HG03025 (cell line): ENCODE data around the gene TRPM2.

Source experiments
- ATAC-seq: cut with Tn5 transposase; IDR thresholded peaks from one replicate; pipeline ENCODE4 v1.9.1; 2021; ENCODE audit warnings: mild to moderate bottlenecking, moderate library complexity; ENCODE audit not compliant: unreplicated experiment, low FRiP score

Gene TRPM2

GRCh38 chr21:44370786-44371410, 17.5 kb downstream of the TRPM2 start:
- ATAC-seq = no peak

- no peak for ATAC-seq
Observed at GRCh38 chr21:44371596-44371995, 18.2 kb downstream of the TRPM2 start.

DNA sequence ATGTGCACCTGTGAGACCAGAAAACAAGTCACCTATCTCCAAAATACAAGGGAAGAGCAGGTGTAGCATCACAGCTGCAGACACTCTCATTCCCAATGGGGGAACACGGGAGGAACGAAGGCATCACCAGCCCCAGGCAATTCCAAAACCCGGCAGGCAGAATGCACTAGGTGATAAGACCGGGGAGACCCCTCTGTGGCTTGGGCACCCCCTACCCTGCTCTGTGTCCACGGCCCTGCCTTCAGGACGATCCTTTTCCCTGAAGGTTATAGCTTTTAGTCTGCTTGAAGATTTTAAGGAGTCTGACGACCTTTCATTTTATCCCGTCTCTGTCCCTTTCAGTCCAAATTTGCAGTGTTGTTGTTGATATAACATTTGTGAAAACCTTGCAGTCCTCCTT, 19.2 kb downstream of the TRPM2 start:
- no peak for ATAC-seq

DNA sequence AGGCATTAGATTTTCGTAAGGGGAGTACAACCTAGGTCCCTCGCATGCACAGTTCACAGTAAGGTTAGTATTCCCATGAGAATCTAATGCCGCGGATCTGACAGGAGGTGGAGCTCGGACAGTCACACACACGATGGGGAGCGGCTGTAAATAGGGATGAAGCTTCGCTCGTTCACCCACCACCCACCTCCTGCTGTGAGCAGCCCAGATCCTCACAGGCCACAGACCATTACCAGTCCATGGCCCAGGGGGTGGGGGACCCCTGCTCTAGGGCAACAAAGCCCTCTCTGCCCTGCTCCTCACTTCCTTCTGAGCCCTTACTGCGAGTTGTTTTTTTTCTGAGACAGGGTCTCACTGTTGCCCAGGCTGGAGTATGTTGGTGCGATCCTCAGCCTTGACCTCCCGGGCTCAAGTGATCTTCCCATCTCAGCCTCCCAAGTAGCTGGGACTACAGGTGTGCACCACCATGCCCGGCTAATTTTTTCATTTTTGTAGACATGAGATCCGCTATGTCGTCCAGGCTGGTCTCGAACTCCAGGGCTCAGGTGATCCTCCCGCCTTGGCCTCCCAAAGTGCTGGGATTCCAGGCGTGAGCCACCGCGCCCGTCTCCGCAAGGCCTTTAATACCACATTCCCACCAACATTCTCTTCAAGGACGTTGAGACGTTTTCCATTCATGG, 21.3 kb downstream of the TRPM2 start:
- ATAC-seq = no peak

DNA sequence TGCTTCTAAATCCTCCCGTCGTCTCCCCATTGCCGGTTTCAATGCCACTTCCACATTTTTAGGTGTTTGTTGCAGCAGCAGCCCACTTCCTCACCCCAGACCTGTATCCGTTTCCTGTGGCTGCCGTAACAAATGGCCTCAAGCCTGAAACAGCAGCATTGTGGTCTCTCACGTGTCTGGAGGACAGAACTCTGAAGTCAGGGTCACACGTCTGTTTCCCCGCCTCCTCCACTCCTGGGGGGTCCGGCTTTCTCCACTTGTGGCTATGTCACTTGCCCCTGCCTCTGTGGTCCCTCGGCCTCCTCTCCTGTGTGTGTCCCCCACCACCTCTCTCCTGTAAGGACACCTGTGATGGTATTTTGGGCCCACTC, 21.8 kb downstream of the TRPM2 start:
- ATAC-seq = no peak

GRCh38 chr21:44375761-44376241, 22.4 kb downstream of the TRPM2 start:
- no peak for ATAC-seq

- ATAC-seq = no peak
Observed at GRCh38 chr21:44376606-44377005, 23.2 kb downstream of the TRPM2 start.

GRCh38 chr21:44377201-44377921, 23.9 kb downstream of the TRPM2 start:
- no peak for ATAC-seq

- ATAC-seq = no peak
Observed at GRCh38 chr21:44377922-44378645, 24.7 kb downstream of the TRPM2 start.

- ATAC-seq = no peak
Observed at GRCh38 chr21:44378646-44379514, 25.5 kb downstream of the TRPM2 start.

GRCh38 chr21:44379515-44379848, 26.1 kb downstream of the TRPM2 start:
- no peak for ATAC-seq

DNA sequence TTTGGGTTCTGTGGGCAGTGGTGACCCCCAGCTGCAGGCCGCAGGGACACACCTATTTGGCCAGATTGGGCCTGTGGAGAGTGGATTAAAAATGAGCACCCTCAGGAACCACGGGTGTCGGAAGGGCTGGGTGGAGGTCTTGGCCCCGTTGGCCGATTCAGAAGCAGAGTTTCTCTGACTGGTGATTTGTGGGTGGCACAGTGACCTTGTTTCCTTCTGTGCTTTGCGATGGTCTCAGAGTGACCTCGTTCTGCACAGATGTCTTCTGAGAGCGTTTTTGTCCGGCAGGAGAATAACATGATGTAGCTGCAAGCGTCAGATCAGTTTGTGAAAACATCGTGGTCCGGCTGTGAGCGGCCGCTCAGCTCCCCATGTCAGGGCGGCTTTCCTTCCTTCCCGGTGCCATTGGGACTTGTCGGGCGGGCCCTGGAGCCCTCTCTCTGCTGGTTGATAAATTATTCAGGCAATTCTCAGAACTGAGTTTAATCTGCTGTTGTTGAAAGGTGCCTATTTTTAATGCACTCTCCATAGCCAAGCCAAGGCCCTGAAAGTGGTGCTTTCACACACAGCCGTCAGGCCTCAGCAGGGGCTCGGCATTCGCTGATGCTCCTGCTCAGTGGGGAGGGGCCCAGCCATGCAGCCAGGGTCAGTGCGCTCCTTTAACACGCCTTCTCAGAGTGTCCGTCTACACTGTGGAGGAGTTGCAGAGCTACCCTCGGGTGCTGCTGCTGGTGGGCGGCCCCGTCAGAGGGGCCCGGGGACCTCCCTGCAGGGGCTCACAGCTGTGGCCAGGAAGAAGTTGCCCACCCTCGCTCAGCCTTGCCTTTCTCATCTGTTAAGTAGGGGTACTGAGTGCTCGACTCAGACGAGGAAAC, 26.8 kb downstream of the TRPM2 start:
- no peak for ATAC-seq

GRCh38 chr21:44380876-44381275, 27.5 kb downstream of the TRPM2 start:
- ATAC-seq = no peak

- no peak for ATAC-seq
Observed at GRCh38 chr21:44381874-44382273, 28.5 kb downstream of the TRPM2 start.

DNA sequence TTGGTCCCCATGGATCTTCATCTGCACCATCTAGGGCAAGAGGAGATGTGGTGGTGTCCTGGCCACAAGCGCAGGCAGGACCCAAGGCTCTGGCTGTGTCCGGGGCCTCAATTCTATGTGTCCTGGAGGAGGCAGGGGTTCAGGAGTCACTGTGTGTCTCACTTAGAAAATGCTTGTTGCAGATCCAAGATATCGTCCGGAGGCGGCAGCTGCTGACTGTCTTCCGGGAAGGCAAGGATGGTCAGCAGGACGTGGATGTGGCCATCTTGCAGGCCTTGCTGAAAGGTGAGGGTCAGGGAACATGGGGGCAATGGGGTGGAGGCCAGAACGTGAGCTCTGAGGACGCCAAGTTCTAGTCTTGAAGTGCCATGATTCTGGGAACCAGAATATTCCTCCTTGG, 29.1 kb downstream of the TRPM2 start:
- no peak for ATAC-seq

DNA sequence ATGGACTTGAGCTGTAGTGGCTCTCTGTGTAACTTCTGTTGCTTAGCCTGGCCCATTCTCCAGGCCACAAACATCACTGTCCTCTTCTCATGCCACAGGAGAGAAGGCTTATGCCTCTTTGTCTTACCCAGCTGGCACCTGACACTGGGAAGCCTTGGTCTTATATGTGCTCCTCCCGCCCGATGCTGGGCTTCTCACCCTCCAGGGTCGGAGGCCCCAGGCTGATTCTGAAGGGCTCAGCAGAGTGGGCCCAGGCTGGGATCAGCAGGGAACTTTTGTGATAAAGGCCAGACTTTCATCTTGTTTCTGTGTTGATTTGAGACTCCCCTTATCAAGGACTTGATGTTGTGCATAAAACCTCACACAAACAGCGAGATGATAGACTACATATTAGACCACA, 29.8 kb downstream of the TRPM2 start:
- ATAC-seq = no peak

DNA sequence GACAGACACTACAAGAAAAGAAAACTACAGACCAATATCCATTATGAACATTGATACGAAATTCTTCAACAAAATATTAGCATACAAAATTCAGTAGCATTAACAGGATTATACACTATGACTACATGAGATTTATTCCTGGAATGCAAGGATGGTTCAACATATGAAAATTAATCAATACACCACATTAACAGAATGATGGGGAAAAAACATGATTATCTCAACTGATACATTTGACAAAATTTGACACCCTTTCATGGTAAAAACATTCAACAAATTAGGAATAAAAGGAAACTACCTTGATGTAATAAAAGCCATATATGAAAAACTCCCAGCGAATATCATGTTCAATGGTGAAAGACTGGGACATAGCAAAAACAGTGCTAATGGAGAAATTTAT, 31.5 kb downstream of the TRPM2 start:
- no peak for ATAC-seq

GRCh38 chr21:44389335-44389734, 35.9 kb downstream of the TRPM2 start:
- ATAC-seq = no peak

GRCh38 chr21:44390886-44391285, 37.5 kb downstream of the TRPM2 start:
- no peak for ATAC-seq
